ENCODE measurements around the gene CMTM8.

The CMTM8 gene

GRCh38 chr3:32254268-32254667 is 15.8 kb downstream of the CMTM8 start:
- no peak overlapping the region for H3K9ac ChIP-seq (ENCODE audit: low read length)
- no peak overlapping the region for H3K4me3 ChIP-seq (ENCODE audit: low read length)
- no peaks in the 10 kb centered on the region for H4K20me1 ChIP-seq (ENCODE audit: insufficient read depth, low read length)
- H3K27ac ChIP-seq (ENCODE audit: low read length), result no peak overlapping the region
- H3K79me2 ChIP-seq (ENCODE audit: low read length), result no peaks in the 10 kb centered on the region
- no peak for TF ChIP-seq CTCF (IDR thresholded peaks at IDR 0.05; ENCODE audit: low read depth, low read length)
- TF ChIP-seq EZH2phosphoT487 (IDR thresholded peaks at IDR 0.05; ENCODE audit: low read depth), result no peak
- H2AFZ ChIP-seq (ENCODE audit: low read depth, low read length), result no peak overlapping the region
- H3K9me3 ChIP-seq (ENCODE audit: insufficient read depth, low read length), result peaks cover 8% of the 10 kb centered on the region; the same call in 1 of the 2 replicates
- peaks cover 6% of the 10 kb centered on the region for H3K4me1 ChIP-seq (ENCODE audit: low read length)
- no peak overlapping the region for H3K4me2 ChIP-seq (ENCODE audit: low read length)
- no peaks in the 10 kb centered on the region for H3K27me3 ChIP-seq (ENCODE audit: low read depth, low read length)
- peaks cover 8% of the 10 kb centered on the region for H3K36me3 ChIP-seq (replicated peaks; ENCODE audit: low read depth, low read length)

- Histone ChIP-seq H2AFZ (ENCODE audit: low read depth, low read length) (no peak overlapping the region), H3K9me3 (ENCODE audit: insufficient read depth, low read length) (peaks cover 8% of the 10 kb centered on the region; the same call in 1 of the 2 replicates), H3K4me1 (ENCODE audit: low read length) (peaks cover 6% of the 10 kb centered on the region), H3K27me3 (ENCODE audit: low read depth, low read length) (no peaks in the 10 kb centered on the region), H3K27ac (ENCODE audit: low read length) (no peak overlapping the region), H3K4me2 (ENCODE audit: low read length) (no peak overlapping the region), H3K36me3 (replicated peaks; ENCODE audit: low read depth, low read length) (peaks cover 8% of the 10 kb centered on the region), H3K4me3 (ENCODE audit: low read length) (no peak overlapping the region), H4K20me1 (ENCODE audit: insufficient read depth, low read length) (no peaks in the 10 kb centered on the region), H3K9ac (ENCODE audit: low read length) (no peak overlapping the region), H3K79me2 (ENCODE audit: low read length) (no peaks in the 10 kb centered on the region)
- TF ChIP-seq EZH2phosphoT487 (IDR thresholded peaks at IDR 0.05; ENCODE audit: low read depth) (no peak), CTCF (IDR thresholded peaks at IDR 0.05; ENCODE audit: low read depth, low read length) (no peak)
These were observed 16.9 kb downstream of the CMTM8 start for GRCh38 chr3:32255345-32255744.

GRCh38 chr3:32256206-32256605 is 17.7 kb downstream of the CMTM8 start:
- no peak for TF ChIP-seq EZH2phosphoT487 (IDR thresholded peaks at IDR 0.05; ENCODE audit: low read depth)
- TF ChIP-seq CTCF (IDR thresholded peaks at IDR 0.05; ENCODE audit: low read depth, low read length), result no peak
- peaks cover 12% of the 10 kb centered on the region for H3K4me1 ChIP-seq (ENCODE audit: low read length)
- no peak overlapping the region for H2AFZ ChIP-seq (ENCODE audit: low read depth, low read length)
- no peak overlapping the region for H3K4me2 ChIP-seq (ENCODE audit: low read length)
- H3K4me3 ChIP-seq (ENCODE audit: low read length), result no peak overlapping the region
- H3K9ac ChIP-seq (ENCODE audit: low read length), result no peak overlapping the region
- H3K9me3 ChIP-seq (ENCODE audit: insufficient read depth, low read length), result peaks cover 8% of the 10 kb centered on the region; the same call in 1 of the 2 replicates
- no peak overlapping the region for H3K27ac ChIP-seq (ENCODE audit: low read length)
- peaks cover 8% of the 10 kb centered on the region for H3K36me3 ChIP-seq (replicated peaks; ENCODE audit: low read depth, low read length)
- no peaks in the 10 kb centered on the region for H3K79me2 ChIP-seq (ENCODE audit: low read length)
- no peaks in the 10 kb centered on the region for H4K20me1 ChIP-seq (ENCODE audit: insufficient read depth, low read length)
- H3K27me3 ChIP-seq (ENCODE audit: low read depth, low read length), result no peaks in the 10 kb centered on the region

GRCh38 chr3:32257042-32257441 is 18.6 kb downstream of the CMTM8 start:
- TF ChIP-seq CTCF (IDR thresholded peaks at IDR 0.05; ENCODE audit: low read depth, low read length) (no peak), EZH2phosphoT487 (IDR thresholded peaks at IDR 0.05; ENCODE audit: low read depth) (no peak)
- Histone ChIP-seq H3K36me3 (replicated peaks; ENCODE audit: low read depth, low read length) (peaks cover 8% of the 10 kb centered on the region), H3K4me1 (ENCODE audit: low read length) (peaks cover 21% of the 10 kb centered on the region), H4K20me1 (ENCODE audit: insufficient read depth, low read length) (no peaks in the 10 kb centered on the region), H3K27ac (ENCODE audit: low read length) (no peak overlapping the region), H3K79me2 (ENCODE audit: low read length) (no peaks in the 10 kb centered on the region), H2AFZ (ENCODE audit: low read depth, low read length) (no peak overlapping the region), H3K4me2 (ENCODE audit: low read length) (no peak overlapping the region), H3K9me3 (ENCODE audit: insufficient read depth, low read length) (peaks cover 8% of the 10 kb centered on the region; the same call in 1 of the 2 replicates), H3K9ac (ENCODE audit: low read length) (no peak overlapping the region), H3K27me3 (ENCODE audit: low read depth, low read length) (no peaks in the 10 kb centered on the region), H3K4me3 (ENCODE audit: low read length) (no peak overlapping the region)

Data from OCI-LY3 (cell line).